Liver (tissue), 9 donors: ENCODE results near the gene POFUT2. TPM values are rescaled to one million over a fixed set of nuclear protein-coding genes. Genes with fewer than 3 reads are reported as not detected.

Source experiments
- DNase-seq: peaks from one replicate; pipeline ENCODE4 v3.0.0-alpha.2; 2017; ENCODE audit warnings: low spot score
- H3K27ac ChIP-seq, 2 donors: one replicate each; pipeline ENCODE4 v1.7.0; 2013; ENCODE audit warnings: inconsistent platforms in 2 of 2, low read length in 2 of 2, control low read depth in 1 of 2, low read depth in 1 of 2, mild to moderate bottlenecking in 1 of 2
- H3K27me3 ChIP-seq, 4 donors: one replicate each; pipeline versions ENCODE4 v1.6.1 to v1.7.0; 2013; ENCODE audit warnings: low read length in 3 of 4, inconsistent platforms in 1 of 4, mild to moderate bottlenecking in 1 of 4, moderate library complexity in 1 of 4; ENCODE audit not compliant: control insufficient read depth in 4 of 4, insufficient read depth in 4 of 4
- H3K36me3 ChIP-seq, 4 donors: one replicate each; pipeline versions ENCODE4 v1.6.1 to v1.7.0; 2013; ENCODE audit warnings: low read length in 3 of 4, mild to moderate bottlenecking in 3 of 4, low read depth in 1 of 4, moderate library complexity in 1 of 4; ENCODE audit not compliant: control insufficient read depth in 4 of 4, insufficient read depth in 3 of 4
- H3K4me1 ChIP-seq, 4 donors: one replicate each; pipeline versions ENCODE4 v1.6.1 to v1.7.0; 2013; ENCODE audit warnings: low read length in 3 of 4, mild to moderate bottlenecking in 3 of 4, moderate library complexity in 1 of 4; ENCODE audit not compliant: control insufficient read depth in 4 of 4, insufficient read depth in 4 of 4
- H3K4me3 ChIP-seq, 3 donors: one replicate each; pipeline versions ENCODE4 v1.6.1 to v1.7.0; 2013; ENCODE audit warnings: low read length in 3 of 3, control low read depth in 1 of 3, low read depth in 1 of 3, mild to moderate bottlenecking in 1 of 3
- H3K9ac ChIP-seq, 2 donors: one replicate each; pipeline ENCODE4 v1.7.0; 2013; ENCODE audit warnings: low read length in 2 of 2, mild to moderate bottlenecking in 2 of 2, moderate library complexity in 2 of 2, control low read depth in 1 of 2, low read depth in 1 of 2
- H3K9me3 ChIP-seq, 4 donors: one replicate each; pipeline versions ENCODE4 v1.6.1 to v1.7.0; 2013; ENCODE audit warnings: low read length in 3 of 4; ENCODE audit not compliant: control insufficient read depth in 4 of 4
- EGR1 ChIP-seq, 2 donors: IDR thresholded peaks; 2 replicates each; pipeline ENCODE4 v1.6.1; 2016 to 2018; ENCODE audit warnings: antibody characterized with exemption in 2 of 2, low read depth in 2 of 2
- FOXA1 ChIP-seq: IDR thresholded peaks from 2 replicates; pipeline ENCODE4 v1.6.1; 2016; ENCODE audit warnings: antibody characterized with exemption
- GABPA ChIP-seq, 2 donors: IDR thresholded peaks in 1 of 2; conservative IDR thresholded peaks in 1 of 2; 2 replicates each; pipeline ENCODE4 v1.6.1; 2016; ENCODE audit warnings: antibody characterized with exemption in 2 of 2, mild to moderate bottlenecking in 1 of 2, moderate library complexity in 1 of 2
- HNF4A ChIP-seq, 2 donors: conservative IDR thresholded peaks; 2 replicates each; pipeline ENCODE4 v1.6.1; 2016; ENCODE audit warnings: antibody characterized with exemption in 2 of 2, mild to moderate bottlenecking in 2 of 2
- HNF4G ChIP-seq: IDR thresholded peaks from 2 replicates; pipeline ENCODE4 v1.6.1; 2016; ENCODE audit warnings: antibody characterized with exemption
- JUND ChIP-seq, 2 donors: IDR thresholded peaks; 2 replicates each; pipeline ENCODE4 v1.6.1; 2016; ENCODE audit warnings: antibody characterized with exemption in 2 of 2
- NR2F2 ChIP-seq: IDR thresholded peaks from 2 replicates; pipeline ENCODE4 v1.6.1; 2016; ENCODE audit warnings: antibody characterized with exemption
- RAD21 ChIP-seq, 2 donors: IDR thresholded peaks; 2 replicates each; pipeline ENCODE4 v1.6.1; 2016; ENCODE audit warnings: antibody characterized with exemption in 2 of 2, mild to moderate bottlenecking in 2 of 2
- REST ChIP-seq: IDR thresholded peaks from 2 replicates; pipeline ENCODE4 v1.6.1; 2016; ENCODE audit warnings: antibody characterized with exemption, mild to moderate bottlenecking
- RXRA ChIP-seq, 2 donors: IDR thresholded peaks; 2 replicates each; pipeline ENCODE4 v1.6.1; 2017 to 2018; ENCODE audit warnings: antibody characterized with exemption in 2 of 2, mild to moderate bottlenecking in 1 of 2
- SP1 ChIP-seq: IDR thresholded peaks from 2 replicates; pipeline ENCODE4 v1.6.1; 2018; ENCODE audit warnings: antibody characterized with exemption, mild to moderate bottlenecking
- TAF1 ChIP-seq: conservative IDR thresholded peaks from 2 replicates; pipeline ENCODE4 v1.6.1; 2016; ENCODE audit warnings: antibody characterized with exemption, mild to moderate bottlenecking
- WGBS: extraction: QIAGEN DNeasy Blood & Tissue Kit; methylation state at CpG from one replicate; pipeline ENCODE4 v1.1.7; 2013; 5-methylcytosine and 5-hydroxymethylcytosine counted together
- polyA plus RNA-seq, 2 donors: library from polyadenylated mRNA; stranded (reverse) in 1 of 2; unstranded in 1 of 2; fragments of 200-250 nt in 1 of 2; fragments of >200 nt in 1 of 2; fragmentation: Nextera tagmentation in 1 of 2; extraction: Ambion mirVana in 1 of 2; gene quantifications; one replicate each; pipeline versions ENCODE4 v1.2.1 to v1.2.3, GENCODE V29; 2013 to 2015
- total RNA-seq, 2 donors: library from RNA; depleted of rRNA; stranded (reverse); fragments of >200 nt; gene quantifications; one replicate each; pipeline ENCODE4 v1.2.3, GENCODE V29; 2014
- TF ChIP-seq, protein P1 (sequence below): IDR thresholded peaks from 2 replicates; pipeline ENCODE4 v1.6.1; 2016; ENCODE audit warnings: antibody characterized with exemption
- TF ChIP-seq, protein P2 (sequence below): IDR thresholded peaks from 2 replicates; pipeline ENCODE4 v1.6.1; 2016; ENCODE audit warnings: antibody characterized with exemption
- TF ChIP-seq, protein P3 (sequence below): fragments of 150-350 bp; IDR thresholded peaks from 2 replicates; pipeline ENCODE4 v1.5.1; 2017; ENCODE audit warnings: improper control_type of control experiment, low read depth, low read length; ENCODE audit not compliant: missing input control
- TF ChIP-seq, protein P4 (sequence below): IDR thresholded peaks from 2 replicates; pipeline ENCODE4 v1.6.1; 2016; ENCODE audit warnings: antibody characterized with exemption
- donor health status: healthy.
- donor health status: healthy.
- donor health status: healthy.
- donor health status: healthy.
- donor health status: healthy.

Gene POFUT2
- total and polyA plus RNA-seq, 4 donors: 3.3 to 15.6 (median 7.9) TPM

DNA sequence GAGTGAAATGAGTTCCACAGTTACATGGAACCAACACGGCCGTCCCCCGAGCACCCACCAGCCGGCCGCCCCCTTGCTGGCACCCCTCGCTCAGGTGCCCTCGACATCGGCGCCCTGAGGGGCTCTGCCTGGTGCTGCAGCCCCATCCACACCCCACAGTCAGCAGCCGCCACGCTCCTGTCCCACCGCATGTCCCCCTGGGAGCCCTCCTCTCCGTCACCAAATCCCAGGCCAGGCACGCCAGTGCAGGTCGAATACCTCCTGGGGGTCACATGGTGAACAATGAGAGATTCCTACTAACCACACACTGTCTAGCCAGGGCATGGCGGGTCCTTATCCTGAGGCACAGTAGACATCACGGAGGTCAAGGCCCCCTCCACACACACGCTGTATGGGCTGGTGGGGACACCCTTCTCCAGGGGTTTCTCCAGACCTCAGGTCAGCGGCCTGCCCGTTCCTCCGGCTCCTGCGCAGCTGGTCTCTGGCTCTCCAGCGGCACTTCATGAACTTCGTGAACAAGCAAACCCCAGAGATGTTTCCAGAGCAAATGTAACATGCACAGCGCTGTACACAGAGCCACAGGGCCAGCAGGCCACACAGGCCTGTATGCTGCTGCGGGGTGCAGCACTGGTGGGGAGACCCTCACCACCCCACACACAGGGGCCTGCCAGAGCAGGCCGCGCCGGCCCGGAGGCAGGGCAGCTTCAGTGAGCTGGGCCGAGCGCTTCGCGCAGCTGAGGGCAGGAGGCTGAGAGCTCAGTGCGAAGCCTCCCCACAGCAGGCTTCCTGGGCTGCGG is 21.8 kb downstream of the POFUT2 start:
- Histone ChIP-seq H3K27me3 (no peaks in the 10 kb centered on the region), H3K4me3 (no peak overlapping the region), H3K9me3 (no peaks in the 10 kb centered on the region), H3K27ac (no peak overlapping the region), H3K36me3 (peaks cover 17 to 43% (median 25%) of the 10 kb centered on the region in 4 donors), H3K4me1 (peaks cover 2 to 18% (median 10%) of the 10 kb centered on the region in 4 donors), H3K9ac (no peak overlapping the region)
- 97% methylated on average over 36 of the region's 36 CpGs for WGBS
- TF ChIP-seq, protein P1, sequence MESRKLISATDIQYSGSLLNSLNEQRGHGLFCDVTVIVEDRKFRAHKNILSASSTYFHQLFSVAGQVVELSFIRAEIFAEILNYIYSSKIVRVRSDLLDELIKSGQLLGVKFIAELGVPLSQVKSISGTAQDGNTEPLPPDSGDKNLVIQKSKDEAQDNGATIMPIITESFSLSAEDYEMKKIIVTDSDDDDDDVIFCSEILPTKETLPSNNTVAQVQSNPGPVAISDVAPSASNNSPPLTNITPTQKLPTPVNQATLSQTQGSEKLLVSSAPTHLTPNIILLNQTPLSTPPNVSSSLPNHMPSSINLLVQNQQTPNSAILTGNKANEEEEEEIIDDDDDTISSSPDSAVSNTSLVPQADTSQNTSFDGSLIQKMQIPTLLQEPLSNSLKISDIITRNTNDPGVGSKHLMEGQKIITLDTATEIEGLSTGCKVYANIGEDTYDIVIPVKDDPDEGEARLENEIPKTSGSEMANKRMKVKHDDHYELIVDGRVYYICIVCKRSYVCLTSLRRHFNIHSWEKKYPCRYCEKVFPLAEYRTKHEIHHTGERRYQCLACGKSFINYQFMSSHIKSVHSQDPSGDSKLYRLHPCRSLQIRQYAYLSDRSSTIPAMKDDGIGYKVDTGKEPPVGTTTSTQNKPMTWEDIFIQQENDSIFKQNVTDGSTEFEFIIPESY: no peak
- no peak for TF ChIP-seq TAF1
- no peak for TF ChIP-seq FOXA1
- TF ChIP-seq, protein P2, sequence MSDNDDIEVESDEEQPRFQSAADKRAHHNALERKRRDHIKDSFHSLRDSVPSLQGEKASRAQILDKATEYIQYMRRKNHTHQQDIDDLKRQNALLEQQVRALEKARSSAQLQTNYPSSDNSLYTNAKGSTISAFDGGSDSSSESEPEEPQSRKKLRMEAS: no peak
- TF ChIP-seq, protein P3, sequence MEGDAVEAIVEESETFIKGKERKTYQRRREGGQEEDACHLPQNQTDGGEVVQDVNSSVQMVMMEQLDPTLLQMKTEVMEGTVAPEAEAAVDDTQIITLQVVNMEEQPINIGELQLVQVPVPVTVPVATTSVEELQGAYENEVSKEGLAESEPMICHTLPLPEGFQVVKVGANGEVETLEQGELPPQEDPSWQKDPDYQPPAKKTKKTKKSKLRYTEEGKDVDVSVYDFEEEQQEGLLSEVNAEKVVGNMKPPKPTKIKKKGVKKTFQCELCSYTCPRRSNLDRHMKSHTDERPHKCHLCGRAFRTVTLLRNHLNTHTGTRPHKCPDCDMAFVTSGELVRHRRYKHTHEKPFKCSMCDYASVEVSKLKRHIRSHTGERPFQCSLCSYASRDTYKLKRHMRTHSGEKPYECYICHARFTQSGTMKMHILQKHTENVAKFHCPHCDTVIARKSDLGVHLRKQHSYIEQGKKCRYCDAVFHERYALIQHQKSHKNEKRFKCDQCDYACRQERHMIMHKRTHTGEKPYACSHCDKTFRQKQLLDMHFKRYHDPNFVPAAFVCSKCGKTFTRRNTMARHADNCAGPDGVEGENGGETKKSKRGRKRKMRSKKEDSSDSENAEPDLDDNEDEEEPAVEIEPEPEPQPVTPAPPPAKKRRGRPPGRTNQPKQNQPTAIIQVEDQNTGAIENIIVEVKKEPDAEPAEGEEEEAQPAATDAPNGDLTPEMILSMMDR: no peak
- TF ChIP-seq NR2F2: no peak
- TF ChIP-seq HNF4A (conservative IDR thresholded peaks at IDR 0.05): no peak
- TF ChIP-seq SP1: no peak
- TF ChIP-seq JUND (IDR thresholded peaks at IDR 0.05): no peak
- TF ChIP-seq REST: no peak
- TF ChIP-seq HNF4G: no peak
- TF ChIP-seq, protein P4, sequence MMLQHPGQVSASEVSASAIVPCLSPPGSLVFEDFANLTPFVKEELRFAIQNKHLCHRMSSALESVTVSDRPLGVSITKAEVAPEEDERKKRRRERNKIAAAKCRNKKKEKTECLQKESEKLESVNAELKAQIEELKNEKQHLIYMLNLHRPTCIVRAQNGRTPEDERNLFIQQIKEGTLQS: no peak
- no peak for TF ChIP-seq GABPA (IDR thresholded peaks at IDR 0.05 in 1 of 2, conservative IDR thresholded peaks at IDR 0.05 in 1 of 2)
- TF ChIP-seq EGR1 (IDR thresholded peaks at IDR 0.05; ENCODE audit: low read depth in 2 of 2): no peak
- no peak for TF ChIP-seq RAD21 (IDR thresholded peaks at IDR 0.05)
- TF ChIP-seq RXRA (IDR thresholded peaks at IDR 0.05): no peak
- no peak for DNase-seq
